Panc1 (cell line): Measurements from ENCODE around the gene SHISA4. TPM values are rescaled to one million over a fixed set of nuclear protein-coding genes. Genes with fewer than 3 reads are reported as not detected.

Experiments
- ATAC-seq: fragments of 200-7000 bp; cut with Tn5 transposase; 2 replicates; pipeline ENCODE4 v1.9.1; 2020; ENCODE audit warnings: mild to moderate bottlenecking, moderate library complexity
- BruUV-seq: library from RNA; stranded (reverse); fragments of 400-500 nt; replicated peaks from 2 replicates; lab custom pipeline; 2021; lab: Mats Ljungman, UMichigan
- CTCF ChIA-PET: fragments of 300-600 bp; sonication (Branson Sonifier 250); formaldehyde crosslinking; loops from one replicate; lab custom pipeline; 2022; ENCODE audit warnings: antibody characterized with exemption; lab: Charles Lee
- POLR2A ChIA-PET: fragments of 300-600 bp; sonication (Branson Sonifier 250); formaldehyde crosslinking; loops from one replicate; lab custom pipeline; 2022; ENCODE audit warnings: antibody characterized with exemption; lab: Charles Lee
- DNase-seq: peaks from one replicate; pipeline ENCODE4 v3.0.0-alpha.2; 2010; ENCODE audit warnings: low read depth, low spot score
- H3K27ac ChIP-seq: 2 replicates; pipeline ENCODE4 v1.5.1; 2011; ENCODE audit warnings: mild to moderate bottlenecking, low read length, inconsistent platforms
- H3K27me3 ChIP-seq: fragments of 200-500 bp; sonication (Bioruptor generic); 2 replicates; pipeline ENCODE4 v1.6.0; 2014; ENCODE audit warnings: low read length, inconsistent platforms; ENCODE audit not compliant: control insufficient read depth, insufficient read depth
- H3K36me3 ChIP-seq: fragments of 200-500 bp; sonication (Bioruptor generic); 2 replicates; pipeline ENCODE4 v1.5.1; 2014; ENCODE audit warnings: inconsistent platforms, mild to moderate bottlenecking, low read length, moderate library complexity; ENCODE audit not compliant: control insufficient read depth, insufficient read depth
- H3K4me1 ChIP-seq: 2 replicates; pipeline ENCODE4 v1.5.1; 2011; ENCODE audit warnings: inconsistent platforms, mild to moderate bottlenecking, low read length, moderate library complexity; ENCODE audit not compliant: control insufficient read depth, insufficient read depth
- H3K4me3 ChIP-seq, 2 experiments: 2 replicates each; pipeline ENCODE4 v1.5.1; 2011 to 2012; ENCODE audit warnings: low read depth in 2 of 2, low read length in 2 of 2, mild to moderate bottlenecking in 2 of 2, inconsistent platforms in 1 of 2, moderate library complexity in 1 of 2
- H3K9me3 ChIP-seq: fragments of 200-500 bp; sonication (Bioruptor generic); 2 replicates; pipeline ENCODE4 v1.5.1; 2014; ENCODE audit warnings: low read depth, mild to moderate bottlenecking, inconsistent platforms, low read length, moderate library complexity; ENCODE audit not compliant: control insufficient read depth, insufficient read depth
- CTCF ChIP-seq: fragments of 450-650 bp; IDR thresholded peaks from 2 replicates; pipeline ENCODE4 v1.5.1; 2017; ENCODE audit warnings: mild to moderate bottlenecking
- POLR2AphosphoS5 ChIP-seq: IDR thresholded peaks from 2 replicates; pipeline ENCODE4 v1.6.1; 2012; ENCODE audit warnings: mild to moderate bottlenecking, low read depth, low read length, moderate library complexity
- REST ChIP-seq, 2 experiments: IDR thresholded peaks; 2 replicates each; pipeline ENCODE4 v1.6.1; 2011 to 2012; ENCODE audit warnings: low read depth in 2 of 2, control low read depth in 1 of 2, low read length in 1 of 2, mild to moderate bottlenecking in 1 of 2, moderate library complexity in 1 of 2; ENCODE audit not compliant: insufficient read depth in 1 of 2
- SIN3A ChIP-seq: IDR thresholded peaks from 2 replicates; pipeline ENCODE4 v1.6.1; 2012; ENCODE audit warnings: low read depth, mild to moderate bottlenecking, low read length, moderate library complexity, borderline replicate concordance; ENCODE audit not compliant: insufficient read depth
- TCF7L2 ChIP-seq: IDR thresholded peaks from 2 replicates; pipeline ENCODE4 v1.6.1; 2011; ENCODE audit warnings: mild to moderate bottlenecking, low read depth, low read length, inconsistent platforms
- in situ Hi-C: cut with HindIII; loops from 2 replicates; pipeline ENCODE4 v1.10.0; 2016; ENCODE audit warnings: low sequenced_read_pairs, low pct_unique_long_range_greater_than_20kb
- intact Hi-C: fragments of 100-400 bp; cut with micrococcal nuclease; formaldehyde crosslinking; loops from one replicate; pipeline ENCODE4 v1.10.0; 2022; ENCODE audit not compliant: unreplicated experiment
- total RNA-seq: library from RNA; stranded (reverse); gene quantifications from one replicate; pipeline ENCODE4 v1.2.1, GENCODE V29; 2021; ENCODE audit not compliant: unreplicated experiment

Gene SHISA4
- total RNA-seq, 1 experiment from 2014 or later: 38.2 TPM

- ATAC-seq: no peak
- in situ Hi-C loops: no loop called here
These were observed 50.5 kb downstream of the SHISA4 start for GRCh38 chr1:201939148-201939547.

GRCh38 chr1:201939574-201939973 is 50.9 kb downstream of the SHISA4 start:
- no peak overlapping the region for H3K27ac ChIP-seq
- intact Hi-C loops: no loop called here

More at GRCh38 chr1:201939148-201939547, 50.5 kb downstream of the SHISA4 start:
- intact Hi-C loops: no loop called here
- ChIA-PET POLR2A (interaction anchor here (0.7 kb wide), 1 partner anchor 198 kb away, joined by 5 read pairs; no protein-coding TSS in a partner anchor), CTCF (no interaction called here)
- no TSS peak for BruUV-seq
- DNase-seq: no peak
- Histone ChIP-seq H3K4me1 (no peaks in the 10 kb centered on the region), H3K27me3 (peaks cover 2% of the 10 kb centered on the region; the same call in 1 of the 2 replicates), H3K36me3 (no peaks in the 10 kb centered on the region), H3K27ac (no peak overlapping the region), H3K9me3 (no peaks in the 10 kb centered on the region), H3K4me3 (no peak overlapping the region)
- no peak for TF ChIP-seq REST (IDR thresholded peaks at IDR 0.05; ENCODE audit: insufficient read depth in 1 of 2, low read depth in 2 of 2, low read length in 1 of 2)
- no peak for TF ChIP-seq TCF7L2
- TF ChIP-seq POLR2AphosphoS5: no peak
- no peak for TF ChIP-seq CTCF
- no peak for TF ChIP-seq SIN3A

More at GRCh38 chr1:201939574-201939973, 50.9 kb downstream of the SHISA4 start:
- no peak for TF ChIP-seq REST (IDR thresholded peaks at IDR 0.05; ENCODE audit: insufficient read depth in 1 of 2, low read depth in 2 of 2, low read length in 1 of 2)
- TF ChIP-seq POLR2AphosphoS5: no peak
- no peak for TF ChIP-seq CTCF
- TF ChIP-seq SIN3A: no peak
- no peak for TF ChIP-seq TCF7L2
- Histone ChIP-seq H3K27me3 (peaks cover 2% of the 10 kb centered on the region; the same call in 1 of the 2 replicates), H3K4me1 (no peaks in the 10 kb centered on the region), H3K36me3 (no peaks in the 10 kb centered on the region), H3K4me3 (no peak overlapping the region), H3K9me3 (no peaks in the 10 kb centered on the region)
- DNase-seq (no peak), ATAC-seq (no peak)
- POLR2A ChIA-PET: interaction anchor here (0.7 kb wide), 2 partner anchors 13 to 197 kb away, joined by 5 to 6 read pairs; no protein-coding TSS in a partner anchor
- BruUV-seq: no TSS peak
- CTCF ChIA-PET: interaction anchor here (0.6 kb wide), 2 partner anchors 15 to 26 kb away, joined by 6 to 10 read pairs; no protein-coding TSS in a partner anchor
- in situ Hi-C loops: no loop called here
